Adipose tissue (tissue), 3 donors: Measurements from ENCODE around the gene CATSPER3. TPM values are rescaled to one million over a fixed set of nuclear protein-coding genes. Genes with fewer than 3 reads are reported as not detected.

Source experiments
- H3K27ac ChIP-seq: one replicate; pipeline ENCODE4 v1.5.1; 2013; ENCODE audit warnings: low read depth, low read length
- WGBS, 3 donors: extraction: QIAGEN DNeasy Blood & Tissue Kit; methylation state at CpG; one replicate each; pipeline ENCODE4 v1.1.7; 2013; 5-methylcytosine and 5-hydroxymethylcytosine counted together
- polyA plus RNA-seq, 3 donors: library from polyadenylated mRNA; stranded (reverse); fragments of 200-250 nt; gene quantifications; one replicate each; pipeline ENCODE4 v1.2.3, GENCODE V29; 2013
- donor health status: healthy with polysubstance abuse.
- donor health status: Bipolar disorder and iron deficiency.
- donor health status: healthy.

The CATSPER3 gene
- under 1 TPM in 2 of 3 donors, not detected in 1; 0.58 to 0.76 TPM for polyA plus RNA-seq

GRCh38 chr5:134967607-134968006 is at the start of gene CATSPER3:
Gene CATSPER3 (plus strand): TSS chr5:134967907. CDS start chr5:134967992, 85 bp downstream.
- WGBS, 3 donors: 92 to 95% (median 94%) methylated on average over 3 of the region's 3 CpGs
- no peak within 1 kb of the TSS for H3K27ac ChIP-seq

- 87 to 98% (median 94%) methylated on average over 3 of the region's 3 CpGs for WGBS, 3 donors
- no peak overlapping the region for H3K27ac ChIP-seq
Measured at GRCh38 chr5:134918861-134919260, 48.8 kb upstream of the CATSPER3 start.

GRCh38 chr5:134920848-134921575 is 46.7 kb upstream of the CATSPER3 start:
- 95 to 97% (median 96%) methylated on average over 9 of the region's 9 CpGs for WGBS, 3 donors
- no peak overlapping the region for H3K27ac ChIP-seq

GRCh38 chr5:134932508-134932907 is 35.2 kb upstream of the CATSPER3 start:
- H3K27ac ChIP-seq: no peak overlapping the region
- WGBS, 3 donors: 96 to 99% (median 97%) methylated on average over 3 of the region's 3 CpGs

GRCh38 chr5:134934202-134934601 is 33.5 kb upstream of the CATSPER3 start:
- no peak overlapping the region for H3K27ac ChIP-seq
- 91 to 99% (median 94%) methylated on average over 5 of the region's 5 CpGs for WGBS, 3 donors

- WGBS, 3 donors: 81 to 83% (median 83%) methylated on average over 12 of the region's 12 CpGs
- H3K27ac ChIP-seq: no peak overlapping the region
Measured at GRCh38 chr5:134935711-134936602, 31.8 kb upstream of the CATSPER3 start.

GRCh38 chr5:134937526-134937925 is 30.2 kb upstream of the CATSPER3 start:
- 91 to 94% (median 93%) methylated on average over 8 of the region's 8 CpGs for WGBS, 3 donors
- no peak overlapping the region for H3K27ac ChIP-seq

- H3K27ac ChIP-seq: no peak overlapping the region
- 81 to 91% (median 85%) methylated on average over 6 of the region's 6 CpGs for WGBS, 3 donors
Measured at GRCh38 chr5:134938030-134938429, 29.7 kb upstream of the CATSPER3 start.

GRCh38 chr5:134939500-134939899 is 28.2 kb upstream of the CATSPER3 start:
- no peak overlapping the region for H3K27ac ChIP-seq
- WGBS, 3 donors: 94 to 100% (median 96%) methylated on average over 1 of the region's 1 CpG

GRCh38 chr5:134943547-134943946 is 24.2 kb upstream of the CATSPER3 start:
- H3K27ac ChIP-seq: no peak overlapping the region
- WGBS, 3 donors: 62 to 83% (median 82%) methylated on average over 1 of the region's 1 CpG

- no peak overlapping the region for H3K27ac ChIP-seq
- WGBS, 3 donors: 61 to 66% (median 65%) methylated on average over 1 of the region's 1 CpG
Measured at GRCh38 chr5:134944630-134945029, 23.1 kb upstream of the CATSPER3 start.

GRCh38 chr5:134945041-134945440 is 22.7 kb upstream of the CATSPER3 start:
- no peak overlapping the region for H3K27ac ChIP-seq
- 86 to 97% (median 90%) methylated on average over 2 of the region's 2 CpGs for WGBS, 3 donors

GRCh38 chr5:134948911-134949310 is 18.8 kb upstream of the CATSPER3 start:
- H3K27ac ChIP-seq: no peak overlapping the region
- 52 to 78% (median 59%) methylated on average over 5 of the region's 5 CpGs for WGBS, 3 donors

GRCh38 chr5:134949316-134949715 is 18.4 kb upstream of the CATSPER3 start:
- WGBS, 3 donors: 65 to 84% (median 69%) methylated on average over 5 of the region's 5 CpGs
- no peak overlapping the region for H3K27ac ChIP-seq

GRCh38 chr5:134957920-134958608 is 9.6 kb upstream of the CATSPER3 start:
- WGBS, 3 donors: 79 to 93% (median 87%) methylated on average over 4 of the region's 4 CpGs
- H3K27ac ChIP-seq: no peak overlapping the region

- WGBS, 3 donors: 67% methylated on average over 3 of the region's 3 CpGs
- no peak overlapping the region for H3K27ac ChIP-seq
Measured at GRCh38 chr5:134958755-134959154, 9.0 kb upstream of the CATSPER3 start.

- H3K27ac ChIP-seq: no peak overlapping the region
Measured at GRCh38 chr5:134963098-134963497, 4.6 kb upstream of the CATSPER3 start.

GRCh38 chr5:134964359-134965270 is 3.1 kb upstream of the CATSPER3 start:
- WGBS, 3 donors: 84 to 91% (median 90%) methylated on average over 12 of the region's 12 CpGs
- no peak overlapping the region for H3K27ac ChIP-seq
